Parathyroid adenoma (tissue), 2 donors: ENCODE measurements around the gene YEATS4.

Source experiments
- H2AFZ ChIP-seq: fragments of 300-600 bp; sonication (generic); one replicate; pipeline ENCODE4 v1.7.0; 2017; ENCODE audit warnings: antibody characterized with exemption, mild to moderate bottlenecking
- H3K27ac ChIP-seq: fragments of 300-600 bp; sonication (generic); one replicate; pipeline ENCODE4 v1.7.0; 2017
- H3K27me3 ChIP-seq: fragments of 300-600 bp; sonication (generic); one replicate; pipeline ENCODE4 v1.7.0; 2017; ENCODE audit warnings: low read length; ENCODE audit not compliant: control insufficient read depth, insufficient read depth
- H3K36me3 ChIP-seq: fragments of 300-600 bp; sonication (generic); one replicate; pipeline ENCODE4 v1.7.0; 2017; ENCODE audit warnings: low read length; ENCODE audit not compliant: control insufficient read depth, insufficient read depth
- H3K4me1 ChIP-seq: fragments of 300-600 bp; sonication (generic); one replicate; pipeline ENCODE4 v1.7.0; 2017; ENCODE audit warnings: control low read depth
- H3K4me2 ChIP-seq: fragments of 300-600 bp; sonication (generic); one replicate; pipeline ENCODE4 v1.7.0; 2017; ENCODE audit warnings: low read length
- H3K4me3 ChIP-seq: fragments of 300-600 bp; sonication (generic); one replicate; pipeline ENCODE4 v1.7.0; 2017; ENCODE audit warnings: low read depth, low read length
- H3K79me2 ChIP-seq: fragments of 300-600 bp; sonication (generic); one replicate; pipeline ENCODE4 v1.7.0; 2017; ENCODE audit warnings: control low read depth
- H3K9ac ChIP-seq: fragments of 300-600 bp; sonication (generic); one replicate; pipeline ENCODE4 v1.7.0; 2017; ENCODE audit warnings: mild to moderate bottlenecking
- H3K9me3 ChIP-seq: fragments of 300-600 bp; sonication (generic); one replicate; pipeline ENCODE4 v1.7.0; 2017; ENCODE audit warnings: low read length; ENCODE audit not compliant: control insufficient read depth
- TF ChIP-seq, protein P1 (sequence below): fragments of 300-600 bp; sonication (generic); IDR thresholded peaks from one replicate; pipeline ENCODE4 v1.7.0; 2017; ENCODE audit warnings: antibody characterized with exemption, mild to moderate bottlenecking
- donor health status: primary hyperparathyroidism.

YEATS4 gene

DNA sequence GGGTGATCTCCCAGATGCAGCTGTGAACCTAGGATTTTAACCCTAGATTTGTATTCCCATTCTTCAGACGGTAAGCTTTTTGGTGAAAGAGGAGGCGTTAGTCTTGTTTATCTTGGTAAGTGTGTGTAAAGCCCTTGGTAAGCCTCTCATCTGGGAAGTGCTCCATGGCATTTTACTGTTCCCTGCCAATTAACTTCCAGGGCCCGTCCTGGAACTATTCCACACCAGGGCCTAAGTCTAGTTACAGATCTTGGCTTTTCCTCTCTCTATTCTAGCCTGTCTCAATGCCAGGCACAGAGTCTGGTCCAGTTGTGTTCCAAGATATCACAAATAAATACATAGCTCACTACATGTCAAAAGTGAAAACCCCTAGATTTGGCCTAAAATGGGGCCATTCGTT is 42.4 kb downstream of the YEATS4 start:
- Histone ChIP-seq H2AFZ (no peak overlapping the region), H3K27ac (no peak overlapping the region), H3K4me2 (no peak overlapping the region), H3K4me1 (no peaks in the 10 kb centered on the region), H3K9ac (no peak overlapping the region), H3K4me3 (no peak overlapping the region), H3K27me3 (no peaks in the 10 kb centered on the region), H3K9me3 (no peaks in the 10 kb centered on the region), H3K36me3 (no peaks in the 10 kb centered on the region), H3K79me2 (no peaks in the 10 kb centered on the region)
- TF ChIP-seq, protein P1, sequence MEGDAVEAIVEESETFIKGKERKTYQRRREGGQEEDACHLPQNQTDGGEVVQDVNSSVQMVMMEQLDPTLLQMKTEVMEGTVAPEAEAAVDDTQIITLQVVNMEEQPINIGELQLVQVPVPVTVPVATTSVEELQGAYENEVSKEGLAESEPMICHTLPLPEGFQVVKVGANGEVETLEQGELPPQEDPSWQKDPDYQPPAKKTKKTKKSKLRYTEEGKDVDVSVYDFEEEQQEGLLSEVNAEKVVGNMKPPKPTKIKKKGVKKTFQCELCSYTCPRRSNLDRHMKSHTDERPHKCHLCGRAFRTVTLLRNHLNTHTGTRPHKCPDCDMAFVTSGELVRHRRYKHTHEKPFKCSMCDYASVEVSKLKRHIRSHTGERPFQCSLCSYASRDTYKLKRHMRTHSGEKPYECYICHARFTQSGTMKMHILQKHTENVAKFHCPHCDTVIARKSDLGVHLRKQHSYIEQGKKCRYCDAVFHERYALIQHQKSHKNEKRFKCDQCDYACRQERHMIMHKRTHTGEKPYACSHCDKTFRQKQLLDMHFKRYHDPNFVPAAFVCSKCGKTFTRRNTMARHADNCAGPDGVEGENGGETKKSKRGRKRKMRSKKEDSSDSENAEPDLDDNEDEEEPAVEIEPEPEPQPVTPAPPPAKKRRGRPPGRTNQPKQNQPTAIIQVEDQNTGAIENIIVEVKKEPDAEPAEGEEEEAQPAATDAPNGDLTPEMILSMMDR, result no peak

DNA sequence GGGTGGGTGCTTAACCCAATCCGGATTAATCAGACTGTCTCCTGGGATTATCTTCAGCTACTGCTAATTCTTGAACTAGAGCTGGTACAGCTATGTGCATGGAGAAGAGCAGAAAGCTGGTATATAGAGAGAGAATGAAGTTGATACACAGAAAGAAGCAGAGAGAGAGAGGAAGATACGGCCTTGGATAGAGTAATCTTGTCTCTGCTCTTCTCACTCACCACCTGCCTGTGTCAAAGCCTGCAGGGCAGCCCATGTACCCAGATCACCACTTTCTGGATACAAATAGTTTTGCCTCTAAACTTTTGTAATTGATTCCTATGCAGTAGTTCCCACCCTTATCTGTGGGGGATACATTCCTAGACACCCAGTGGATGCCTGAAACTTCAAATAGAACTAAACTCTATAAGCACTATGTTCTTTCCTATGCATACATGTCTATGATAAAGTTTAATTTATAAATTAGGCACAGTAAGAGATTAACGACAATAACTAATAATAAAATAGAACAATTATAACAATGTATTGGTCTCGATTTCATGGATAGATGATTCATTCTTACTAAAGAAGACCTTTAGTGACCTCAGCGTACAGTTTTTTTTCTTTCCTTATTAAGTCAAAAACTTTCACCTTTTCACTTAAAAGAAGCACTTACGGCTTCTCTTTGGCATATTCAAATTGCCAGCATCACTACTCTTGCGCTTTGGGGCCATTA is 45.5 kb downstream of the YEATS4 start:
- no peaks in the 10 kb centered on the region for H3K27me3 ChIP-seq
- no peak overlapping the region for H2AFZ ChIP-seq
- H3K36me3 ChIP-seq, result no peaks in the 10 kb centered on the region
- no peak overlapping the region for H3K9ac ChIP-seq
- no peaks in the 10 kb centered on the region for H3K4me1 ChIP-seq
- TF ChIP-seq, protein P1, result no peak
- H3K27ac ChIP-seq, result no peak overlapping the region
- H3K9me3 ChIP-seq, result no peaks in the 10 kb centered on the region
- no peak overlapping the region for H3K4me2 ChIP-seq
- no peak overlapping the region for H3K4me3 ChIP-seq
- no peaks in the 10 kb centered on the region for H3K79me2 ChIP-seq

DNA sequence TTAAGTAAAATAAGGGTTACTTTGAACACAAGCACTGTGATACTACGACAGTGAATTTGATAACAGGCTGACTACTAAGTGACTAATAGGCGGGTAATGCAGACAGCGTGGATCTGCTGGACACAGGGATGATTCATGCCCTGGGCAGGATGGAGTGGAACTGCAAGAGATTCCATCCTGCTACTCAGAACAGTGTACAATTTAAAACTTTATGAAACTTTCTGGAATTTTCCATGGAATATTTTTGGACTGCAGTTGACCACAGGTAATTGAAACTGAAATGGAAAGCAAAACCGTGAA is 46.0 kb downstream of the YEATS4 start:
- TF ChIP-seq, protein P1, result no peak
- Histone ChIP-seq H3K36me3 (no peaks in the 10 kb centered on the region), H3K27me3 (no peaks in the 10 kb centered on the region), H3K4me1 (no peaks in the 10 kb centered on the region), H3K79me2 (no peaks in the 10 kb centered on the region), H3K27ac (no peak overlapping the region), H3K9ac (no peak overlapping the region), H3K4me3 (no peak overlapping the region), H3K9me3 (no peaks in the 10 kb centered on the region), H2AFZ (no peak overlapping the region), H3K4me2 (no peak overlapping the region)

DNA sequence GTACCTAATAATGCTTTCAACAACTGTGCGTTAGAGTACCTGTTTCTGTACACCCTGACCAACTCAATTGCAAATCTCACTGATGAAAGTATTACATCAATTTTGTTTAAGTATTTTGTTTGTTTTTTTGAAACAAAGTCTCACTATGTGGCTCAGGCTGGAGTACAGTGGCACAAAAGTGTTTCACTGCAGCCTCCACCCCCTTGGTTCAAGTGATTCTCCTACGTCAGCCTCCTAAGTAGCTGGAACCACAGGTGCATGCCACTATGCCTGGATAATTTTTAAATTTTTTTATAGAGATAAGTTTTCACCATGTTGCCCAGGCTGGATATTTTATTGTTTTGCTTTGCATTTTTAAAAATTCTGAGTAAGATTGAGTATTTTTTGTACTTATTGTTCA is 46.7 kb downstream of the YEATS4 start:
- no peaks in the 10 kb centered on the region for H3K27me3 ChIP-seq
- no peaks in the 10 kb centered on the region for H3K79me2 ChIP-seq
- H3K27ac ChIP-seq, result no peak overlapping the region
- no peak overlapping the region for H3K4me2 ChIP-seq
- H2AFZ ChIP-seq, result no peak overlapping the region
- no peaks in the 10 kb centered on the region for H3K9me3 ChIP-seq
- no peaks in the 10 kb centered on the region for H3K36me3 ChIP-seq
- no peak overlapping the region for H3K4me3 ChIP-seq
- no peak overlapping the region for H3K9ac ChIP-seq
- H3K4me1 ChIP-seq, result no peaks in the 10 kb centered on the region
- TF ChIP-seq, protein P1, result no peak

DNA sequence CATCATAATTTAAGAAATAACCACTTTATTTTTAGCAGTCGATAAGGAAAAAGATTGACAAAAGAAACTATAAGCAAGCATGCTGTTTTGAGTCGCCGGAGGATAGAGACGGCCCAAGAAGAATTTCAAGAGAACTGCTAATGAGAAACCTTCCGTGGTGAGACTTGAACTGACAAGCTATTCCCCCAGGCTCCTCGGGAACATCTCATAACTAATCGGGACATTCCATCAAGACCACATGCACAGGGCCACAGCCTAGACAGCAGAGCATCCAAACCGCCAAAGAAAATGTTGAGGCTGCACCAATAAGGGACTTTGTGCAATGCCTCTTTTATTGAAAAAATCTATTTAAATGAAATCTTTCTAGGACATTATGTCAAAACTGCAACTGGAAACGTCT is 51.0 kb downstream of the YEATS4 start:
- Histone ChIP-seq H3K4me1 (no peaks in the 10 kb centered on the region), H3K4me2 (no peak overlapping the region), H2AFZ (no peak overlapping the region), H3K9ac (no peak overlapping the region), H3K79me2 (no peaks in the 10 kb centered on the region), H3K27me3 (no peaks in the 10 kb centered on the region), H3K36me3 (no peaks in the 10 kb centered on the region), H3K9me3 (no peaks in the 10 kb centered on the region), H3K27ac (no peak overlapping the region), H3K4me3 (no peak overlapping the region)
- TF ChIP-seq, protein P1, result no peak
